Tibial artery (tissue), 4 donors: ENCODE results near the gene EPB41L4B.

Experiments used
- DNase-seq, 2 donors: peaks; one replicate each; pipeline ENCODE4 v3.0.0-alpha.2; 2019
- H3K27ac ChIP-seq, 2 donors: fragments of 200-600 bp; sonication (generic) in 1 of 2; 1 replicate in 1 of 2; 2 replicates in 1 of 2; pipeline ENCODE4 v1.5.1; 2018 to 2019; ENCODE audit warnings: mild to moderate bottlenecking in 1 of 2
- H3K27me3 ChIP-seq, 2 donors: fragments of 200-600 bp; sonication (generic) in 1 of 2; one replicate each; pipeline versions ENCODE4 v1.5.1 to v1.6.0; 2016 to 2019
- H3K36me3 ChIP-seq, 3 donors: fragments of 200-600 bp; sonication (generic) in 2 of 3; one replicate each; pipeline ENCODE4 v1.5.1; 2016 to 2019; ENCODE audit warnings: mild to moderate bottlenecking in 2 of 3
- H3K4me1 ChIP-seq, 4 donors: fragments of 200-600 bp; sonication (generic) in 2 of 4; 1 replicate in 3 of 4; 2 replicates in 1 of 4; pipeline ENCODE4 v1.5.1; 2016 to 2019
- H3K4me3 ChIP-seq, 2 donors: fragments of 200-600 bp; sonication (generic) in 1 of 2; 1 replicate in 1 of 2; 2 replicates in 1 of 2; pipeline ENCODE4 v1.5.1; 2018 to 2019; ENCODE audit warnings: mild to moderate bottlenecking in 2 of 2
- H3K9me3 ChIP-seq, 3 donors: fragments of 200-600 bp; sonication (generic) in 1 of 3; one replicate each; pipeline ENCODE4 v1.5.1; 2016 to 2019
- CTCF ChIP-seq, 2 experiments: fragments of 200-600 bp in 1 of 2; fragments of 450-650 bp in 1 of 2; IDR thresholded peaks; one replicate each; pipeline ENCODE4 v1.5.1; 2017 to 2019; ENCODE audit warnings: antibody characterized with exemption in 2 of 2, mild to moderate bottlenecking in 1 of 2, moderate library complexity in 1 of 2
- intact Hi-C: fragments of 100-400 bp; cut with DNase I; formaldehyde crosslinking; loops from one replicate; pipeline ENCODE4 v1.15.0; 2023; ENCODE audit warnings: low total_unique reads

Gene EPB41L4B

GRCh38 chr9:109182940-109183798, 137.7 kb downstream of the EPB41L4B start:
- no peaks in the 10 kb centered on the region for H3K27me3 ChIP-seq
- TF ChIP-seq CTCF (IDR thresholded peaks at IDR 0.05): no peak
- no peak overlapping the region for H3K4me3 ChIP-seq
- intact Hi-C loops: no loop called here
- H3K9me3 ChIP-seq: no peaks in the 10 kb centered on the region
- no peaks in the 10 kb centered on the region for H3K36me3 ChIP-seq
- H3K4me1 ChIP-seq: no peaks in the 10 kb centered on the region
- no peak for DNase-seq
- H3K27ac ChIP-seq: no peak overlapping the region

- H3K4me3 ChIP-seq: no peak overlapping the region
- H3K4me1 ChIP-seq: no peaks in the 10 kb centered on the region
- no peaks in the 10 kb centered on the region for H3K36me3 ChIP-seq
- no peaks in the 10 kb centered on the region for H3K27me3 ChIP-seq
- H3K9me3 ChIP-seq: no peaks in the 10 kb centered on the region
- H3K27ac ChIP-seq: no peak overlapping the region
- intact Hi-C loops: no loop called here
- TF ChIP-seq CTCF (IDR thresholded peaks at IDR 0.05): no peak
- no peak for DNase-seq
Measured at GRCh38 chr9:109182550-109182939, 138.3 kb downstream of the EPB41L4B start.

GRCh38 chr9:109181284-109181683, 139.6 kb downstream of the EPB41L4B start:
- H3K4me1 ChIP-seq: no peaks in the 10 kb centered on the region
- H3K36me3 ChIP-seq: no peaks in the 10 kb centered on the region
- H3K27ac ChIP-seq: no peak overlapping the region
- TF ChIP-seq CTCF (IDR thresholded peaks at IDR 0.05): no peak
- intact Hi-C loops: no loop called here
- H3K4me3 ChIP-seq: no peak overlapping the region
- no peaks in the 10 kb centered on the region for H3K9me3 ChIP-seq
- no peak for DNase-seq
- no peaks in the 10 kb centered on the region for H3K27me3 ChIP-seq

GRCh38 chr9:109179801-109180523, 140.9 kb downstream of the EPB41L4B start:
- no peaks in the 10 kb centered on the region for H3K27me3 ChIP-seq

GRCh38 chr9:109176963-109177362, 143.9 kb downstream of the EPB41L4B start:
- no peak for TF ChIP-seq CTCF (IDR thresholded peaks at IDR 0.05)
- intact Hi-C loops: no loop called here
- Histone ChIP-seq H3K36me3 (no peaks in the 10 kb centered on the region), H3K4me1 (no peaks in the 10 kb centered on the region), H3K27me3 (no peaks in the 10 kb centered on the region), H3K4me3 (no peak overlapping the region), H3K9me3 (no peaks in the 10 kb centered on the region), H3K27ac (no peak overlapping the region)
- no peak for DNase-seq

More at GRCh38 chr9:109179801-109180523, 140.9 kb downstream of the EPB41L4B start:
- no peak for TF ChIP-seq CTCF (IDR thresholded peaks at IDR 0.05)
- intact Hi-C loops: no loop called here
- Histone ChIP-seq H3K27ac (no peak overlapping the region), H3K9me3 (no peaks in the 10 kb centered on the region), H3K4me1 (no peaks in the 10 kb centered on the region), H3K36me3 (no peaks in the 10 kb centered on the region), H3K4me3 (no peak overlapping the region)
- no peak for DNase-seq
